K562 (cell line): ENCODE results near the gene GPR35. TPM values are rescaled to one million over a fixed set of nuclear protein-coding genes. Genes with fewer than 3 reads are reported as not detected.
"Not testable (repeated sequence)": the region's sequence is repeated elsewhere in the genome, so short reads cannot be mapped to it uniquely, and the experiment has no call there.

Experiments
- ATAC-seq: fragments of 200-7000 bp; cut with Tn5 transposase; 3 replicates; pipeline ENCODE4 v1.9.1; 2020; ENCODE audit warnings: moderate library complexity
- BruUV-seq: library from RNA; stranded (reverse); fragments of 400-500 nt; replicated peaks from 2 replicates; lab custom pipeline; 2021; lab: Mats Ljungman, UMichigan
- CTCF ChIA-PET: fragments of 300-600 bp; formaldehyde crosslinking; extraction: SDS; loops from one replicate; lab custom pipeline; 2021; ENCODE audit warnings: low intra/inter-chr PET ratio; lab: Yijun Ruan, JAX
- POLR2A ChIA-PET: fragments of 300-600, 350-650 bp; sonication (Branson Sonifier 250); formaldehyde crosslinking; extraction: SDS; loops from one replicate; lab custom pipeline; 2021; ENCODE audit warnings: antibody characterized with exemption, inconsistent platforms; lab: Yijun Ruan, JAX
- DNase-seq, 4 experiments: peaks; one replicate each; pipeline versions ENCODE4 v3.0.0 to v3.0.0-alpha.2; 2011 to 2018; ENCODE audit warnings: low spot score in 3 of 4, mixed read lengths in 3 of 4; ENCODE audit errors: extremely low read depth in 1 of 4
- FAIRE-seq: peaks from 2 replicates; lab custom pipeline; 2011; peaks lifted over from hg19 to GRCh38; lab: Jason Lieb, UNC
- H2AFZ ChIP-seq: 2 replicates; pipeline ENCODE4 v1.6.0; 2011; ENCODE audit warnings: low read depth, low read length, control low read depth, inconsistent platforms
- H3K27ac ChIP-seq: fragments of 200-600 bp; 3 replicates; pipeline ENCODE4 v1.8.0; 2011; ENCODE audit warnings: low read depth, mild to moderate bottlenecking, control low read depth, inconsistent platforms, low read length, moderate library complexity, mixed read lengths; ENCODE audit errors: extremely low read depth
- H3K27me3 ChIP-seq, 2 experiments: fragments of 300-600 bp in 1 of 2; 2 replicates in 1 of 2; 3 replicates in 1 of 2; pipeline versions ENCODE4 v1.6.0 to v1.8.0; 2011; ENCODE audit warnings: inconsistent platforms in 2 of 2, low read length in 2 of 2, mild to moderate bottlenecking in 1 of 2, mixed read lengths in 1 of 2, moderate library complexity in 1 of 2; ENCODE audit not compliant: control insufficient read depth in 2 of 2, insufficient read depth in 2 of 2
- H3K36me3 ChIP-seq: fragments of 300-600 bp; 3 replicates; pipeline ENCODE4 v1.8.0; 2011; ENCODE audit warnings: mild to moderate bottlenecking, low read length, inconsistent platforms; ENCODE audit not compliant: control insufficient read depth, insufficient read depth
- H3K4me1 ChIP-seq, 2 experiments: fragments of 200-600 bp in 1 of 2; replicated peaks in 1 of 2; 2 replicates in 1 of 2; 3 replicates in 1 of 2; pipeline versions ENCODE4 v1.5.1 to v1.8.0; 2011; ENCODE audit warnings: inconsistent platforms in 2 of 2, low read length in 2 of 2, mild to moderate bottlenecking in 1 of 2, mixed read lengths in 1 of 2, moderate library complexity in 1 of 2; ENCODE audit not compliant: control insufficient read depth in 2 of 2, insufficient read depth in 2 of 2
- H3K4me2 ChIP-seq: 2 replicates; pipeline ENCODE4 v1.6.1; 2011; ENCODE audit warnings: low read length, control low read depth, inconsistent platforms, mixed read lengths; ENCODE audit not compliant: insufficient read depth
- H3K4me3 ChIP-seq: fragments of 200-600 bp; sonication (generic), shearing (Covaris generic); 2 replicates; pipeline ENCODE4 v1.5.1; 2016; ENCODE audit warnings: control low read depth, inconsistent platforms
- H3K79me2 ChIP-seq: fragments of 200-600 bp; 3 replicates; pipeline ENCODE4 v1.8.0; 2011; ENCODE audit warnings: low read length, inconsistent platforms; ENCODE audit not compliant: control insufficient read depth, insufficient read depth
- H3K9ac ChIP-seq, 2 experiments: 2 replicates each; pipeline versions ENCODE4 v1.6.0 to v1.6.1; 2011; ENCODE audit warnings: low read depth in 2 of 2, low read length in 2 of 2, control low read depth in 1 of 2, inconsistent platforms in 1 of 2, mild to moderate bottlenecking in 1 of 2, mixed read lengths in 1 of 2; ENCODE audit not compliant: insufficient read depth in 1 of 2
- H3K9me1 ChIP-seq: one replicate; pipeline ENCODE4 v1.6.0; 2011; ENCODE audit warnings: inconsistent platforms, mild to moderate bottlenecking, low read length, moderate library complexity; ENCODE audit not compliant: control insufficient read depth, insufficient read depth
- H3K9me3 ChIP-seq: replicated peaks from 2 replicates; pipeline ENCODE4 v1.5.1; 2011; ENCODE audit warnings: low read depth, low read length, inconsistent platforms; ENCODE audit not compliant: control insufficient read depth, insufficient read depth
- H4K20me1 ChIP-seq: replicated peaks from 2 replicates; pipeline ENCODE4 v1.6.1; 2011; ENCODE audit warnings: low read length, inconsistent platforms, mixed read lengths; ENCODE audit not compliant: control insufficient read depth, insufficient read depth
- ELF1 ChIP-seq: fragments of 200-800 bp; sonication (Bioruptor generic); IDR thresholded peaks from 2 replicates; pipeline ENCODE4 v1.6.1; 2016; ENCODE audit warnings: missing genetic modification characterization, missing compliant biosample characterization
- FOSL1 ChIP-seq: fragments of 200-800 bp; sonication (Bioruptor generic); conservative IDR thresholded peaks from 2 replicates; pipeline ENCODE4 v1.6.1; 2016; ENCODE audit warnings: missing genetic modification characterization, missing compliant biosample characterization
- HOXB6 ChIP-seq: fragments of 250-450 bp; sonication (Bioruptor Pico); IDR thresholded peaks from 2 replicates; pipeline ENCODE4 v1.5.1; 2022; ENCODE audit warnings: mild to moderate bottlenecking, borderline replicate concordance
- NRF1 ChIP-seq, 2 experiments: fragments of 450-650 bp; IDR thresholded peaks in 1 of 2; conservative IDR thresholded peaks in 1 of 2; 2 replicates each; pipeline ENCODE4 v1.6.1; 2014; ENCODE audit warnings: mild to moderate bottlenecking in 2 of 2
- WGBS: fragments of 100-300 bp; shearing (Covaris generic); methylation state at CpG from one replicate; pipeline ENCODE4 v1.1.6; 2016; ENCODE audit warnings: low coverage, mixed read lengths; ENCODE audit not compliant: insufficient coverage; ENCODE audit errors: missing lambda C conversion rate; 5-methylcytosine and 5-hydroxymethylcytosine counted together
- in situ Hi-C: fragments of 300-500 bp; cut with MboI; formaldehyde crosslinking; loops from 4 replicates; pipeline ENCODE4 v1.15.0; 2018; ENCODE audit warnings: inconsistent platforms, mixed read lengths
- intact Hi-C: fragments of 100-400 bp; cut with micrococcal nuclease; formaldehyde crosslinking; loops from 2 replicates; pipeline ENCODE4 v1.14.2; 2022
- polyA plus RNA-seq, 8 experiments: library from polyadenylated mRNA; depleted of rRNA in 4 of 8; stranded (reverse) in 5 of 8; unstranded in 3 of 8; fragments of >200 nt; fragmentation: Nextera tagmentation in 2 of 8; fragmentation: Illumina TruSeq in 1 of 8; extraction: Ambion mirVana in 2 of 8; extraction: Trizol in 1 of 8; gene quantifications; 2 replicates each; pipeline versions ENCODE4 v1.2.1 to v1.2.3, GENCODE V29; 2011 to 2014; ENCODE audit warnings: inconsistent platforms in 1 of 8, missing spikeins in 1 of 8
- total RNA-seq, 7 experiments: library from RNA; depleted of rRNA in 6 of 7; stranded (reverse); fragments of >200 nt in 6 of 7; fragmentation: Illumina TruSeq in 2 of 7; extraction: Trizol in 2 of 7; gene quantifications; 2 replicates each; pipeline versions ENCODE4 v1.2.1 to v1.2.3, GENCODE V29; 2011 to 2021; ENCODE audit warnings: low replicate concordance in 1 of 7
- TF ChIP-seq, protein P1 (sequence below): fragments of 200-800 bp; sonication (Bioruptor generic); IDR thresholded peaks from 2 replicates; pipeline ENCODE4 v1.6.1; 2017; ENCODE audit warnings: missing genetic modification characterization, missing compliant biosample characterization

Gene GPR35
- total and polyA plus RNA-seq, 9 of the 15 experiments (the other 6 are each of a cell fraction or from before 2014, with no cell fraction given) = 0.04 to 0.50 (median 0.29) TPM; not detected in 3

DNA sequence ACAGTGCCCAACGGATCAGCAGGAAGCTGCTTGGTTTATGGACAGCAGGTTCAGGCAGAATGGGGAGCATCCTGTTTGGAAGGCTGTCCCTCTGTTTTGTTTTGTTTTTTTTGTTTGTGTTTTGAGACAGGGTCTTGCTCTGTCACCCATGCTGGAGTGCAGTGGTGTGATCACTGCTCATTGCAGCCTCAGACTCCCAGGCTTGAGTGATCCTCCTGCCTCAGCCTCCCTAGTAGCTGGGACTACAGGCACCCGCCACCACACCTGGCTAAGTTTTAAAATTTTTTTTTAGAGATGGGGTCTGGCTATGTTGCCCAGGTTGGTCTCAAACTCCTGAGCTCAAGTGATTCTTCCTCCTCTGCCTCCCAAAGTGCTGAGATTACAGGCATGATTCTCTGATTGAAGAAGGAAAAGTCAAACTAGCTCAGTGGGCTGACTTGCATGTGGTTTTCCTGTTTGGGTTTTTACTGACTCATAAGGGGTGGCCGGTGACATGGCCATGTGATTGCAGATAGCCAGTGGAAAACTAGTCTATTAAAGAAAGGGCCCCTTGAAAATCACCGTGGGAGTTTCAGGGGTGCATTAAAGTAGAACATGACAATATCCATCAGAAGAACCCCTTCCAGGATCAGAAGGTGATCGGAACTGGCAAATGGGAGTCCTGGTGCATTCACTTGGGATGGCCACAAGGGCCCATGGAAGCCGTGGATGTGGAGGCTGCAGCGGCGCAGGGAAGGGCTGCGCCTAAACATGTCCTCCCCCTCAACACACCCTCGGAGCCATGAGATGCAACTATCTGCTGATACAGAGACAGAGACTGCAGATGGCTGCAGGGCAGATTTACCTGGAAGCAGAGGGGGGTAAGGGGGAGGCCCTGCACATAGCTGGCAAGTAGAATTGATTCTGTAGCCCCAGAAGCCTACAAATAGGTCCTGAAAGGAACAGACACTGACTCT, 30.9 kb downstream of the GPR35 start:
- intact Hi-C loops = no loop called here
- peaks cover 0 to 5% of the 10 kb centered on the region in 2 experiments; a peak in 2 of 5 replicates for H3K27me3 ChIP-seq
- H4K20me1 ChIP-seq = no peaks in the 10 kb centered on the region

DNA sequence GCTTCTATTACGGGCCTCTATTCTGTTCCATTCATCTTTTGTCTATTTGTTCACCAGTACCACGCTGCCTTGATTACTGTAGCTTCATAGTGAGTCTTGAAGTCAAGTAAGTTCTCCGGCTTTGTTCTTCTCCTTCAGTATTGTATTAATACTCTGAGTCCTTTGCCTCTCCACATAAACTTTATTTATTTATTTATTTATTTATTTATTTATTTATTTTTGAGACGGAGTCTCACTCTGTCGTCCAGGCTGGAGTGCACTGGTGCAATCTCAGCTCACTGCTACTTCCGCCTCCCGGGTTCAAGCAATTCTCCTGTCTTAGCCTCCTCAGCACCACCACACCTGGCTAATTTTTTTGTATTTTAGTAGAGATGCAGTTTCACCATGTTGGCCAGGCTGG, 34.6 kb downstream of the GPR35 start:
- 0% methylated on average over 7 of the region's 7 CpGs for WGBS
- H3K4me3 ChIP-seq, H3K9ac ChIP-seq, DNase-seq, H3K4me2 ChIP-seq, BruUV-seq, in situ Hi-C loops, POLR2A ChIA-PET, H3K27me3 ChIP-seq, H3K36me3 ChIP-seq, CTCF ChIA-PET, H4K20me1 ChIP-seq, ATAC-seq, intact Hi-C loops, H3K9me3 ChIP-seq, H2AFZ ChIP-seq, H3K79me2 ChIP-seq, FAIRE-seq, H3K27ac ChIP-seq, H3K4me1 ChIP-seq, H3K9me1 ChIP-seq: not testable (repeated sequence)

More for the DNA sequence above, 30.9 kb downstream of the GPR35 start:
- no peaks in the 10 kb centered on the region for H3K36me3 ChIP-seq
- no peak overlapping the region for H2AFZ ChIP-seq
- H3K9ac ChIP-seq = no peak overlapping the region
- no peak overlapping the region for H3K27ac ChIP-seq
- FAIRE-seq = no peak
- H3K79me2 ChIP-seq = no peaks in the 10 kb centered on the region
- no peaks in the 10 kb centered on the region for H3K4me1 ChIP-seq
- peak; percentile 30; the same call in 1 of the 2 replicates for TF ChIP-seq FOSL1 (tag)
- TF ChIP-seq NRF1 (conservative IDR thresholded peaks at IDR 0.05 in 1 of 2, IDR thresholded peaks at IDR 0.05 in 1 of 2) = peak in 1 of 2 experiments; percentile 36; a peak in 1 of 4 replicates
- TF ChIP-seq, protein P1, sequence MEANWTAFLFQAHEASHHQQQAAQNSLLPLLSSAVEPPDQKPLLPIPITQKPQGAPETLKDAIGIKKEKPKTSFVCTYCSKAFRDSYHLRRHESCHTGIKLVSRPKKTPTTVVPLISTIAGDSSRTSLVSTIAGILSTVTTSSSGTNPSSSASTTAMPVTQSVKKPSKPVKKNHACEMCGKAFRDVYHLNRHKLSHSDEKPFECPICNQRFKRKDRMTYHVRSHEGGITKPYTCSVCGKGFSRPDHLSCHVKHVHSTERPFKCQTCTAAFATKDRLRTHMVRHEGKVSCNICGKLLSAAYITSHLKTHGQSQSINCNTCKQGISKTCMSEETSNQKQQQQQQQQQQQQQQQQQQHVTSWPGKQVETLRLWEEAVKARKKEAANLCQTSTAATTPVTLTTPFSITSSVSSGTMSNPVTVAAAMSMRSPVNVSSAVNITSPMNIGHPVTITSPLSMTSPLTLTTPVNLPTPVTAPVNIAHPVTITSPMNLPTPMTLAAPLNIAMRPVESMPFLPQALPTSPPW = peak; percentile 27; the same call in 1 of the 2 replicates
- TF ChIP-seq ELF1 (tag) = no peak
- no peak for TF ChIP-seq HOXB6 (CRISPR knock-in tag)
- no peak for ATAC-seq
- H3K4me2 ChIP-seq = no peak overlapping the region
- ChIA-PET CTCF (no interaction called here), POLR2A (no interaction called here)
- H3K9me3 ChIP-seq = no peaks in the 10 kb centered on the region
- peak in 1 of 4 experiments; percentile 4 for DNase-seq
- WGBS = 2% methylated on average over 9 of the region's 10 CpGs
- H3K9me1 ChIP-seq = no peaks in the 10 kb centered on the region
- no peak overlapping the region for H3K4me3 ChIP-seq
- in situ Hi-C loops = no loop called here
- BruUV-seq = no TSS peak
